Fibroblast of the conjunctiva (primary cell): ENCODE data around the gene RACGAP1.

Experiments used
- DNase-seq: peaks from one replicate; pipeline ENCODE4 v3.0.0-alpha.2; 2010; ENCODE audit warnings: low read depth

RACGAP1 gene

DNA sequence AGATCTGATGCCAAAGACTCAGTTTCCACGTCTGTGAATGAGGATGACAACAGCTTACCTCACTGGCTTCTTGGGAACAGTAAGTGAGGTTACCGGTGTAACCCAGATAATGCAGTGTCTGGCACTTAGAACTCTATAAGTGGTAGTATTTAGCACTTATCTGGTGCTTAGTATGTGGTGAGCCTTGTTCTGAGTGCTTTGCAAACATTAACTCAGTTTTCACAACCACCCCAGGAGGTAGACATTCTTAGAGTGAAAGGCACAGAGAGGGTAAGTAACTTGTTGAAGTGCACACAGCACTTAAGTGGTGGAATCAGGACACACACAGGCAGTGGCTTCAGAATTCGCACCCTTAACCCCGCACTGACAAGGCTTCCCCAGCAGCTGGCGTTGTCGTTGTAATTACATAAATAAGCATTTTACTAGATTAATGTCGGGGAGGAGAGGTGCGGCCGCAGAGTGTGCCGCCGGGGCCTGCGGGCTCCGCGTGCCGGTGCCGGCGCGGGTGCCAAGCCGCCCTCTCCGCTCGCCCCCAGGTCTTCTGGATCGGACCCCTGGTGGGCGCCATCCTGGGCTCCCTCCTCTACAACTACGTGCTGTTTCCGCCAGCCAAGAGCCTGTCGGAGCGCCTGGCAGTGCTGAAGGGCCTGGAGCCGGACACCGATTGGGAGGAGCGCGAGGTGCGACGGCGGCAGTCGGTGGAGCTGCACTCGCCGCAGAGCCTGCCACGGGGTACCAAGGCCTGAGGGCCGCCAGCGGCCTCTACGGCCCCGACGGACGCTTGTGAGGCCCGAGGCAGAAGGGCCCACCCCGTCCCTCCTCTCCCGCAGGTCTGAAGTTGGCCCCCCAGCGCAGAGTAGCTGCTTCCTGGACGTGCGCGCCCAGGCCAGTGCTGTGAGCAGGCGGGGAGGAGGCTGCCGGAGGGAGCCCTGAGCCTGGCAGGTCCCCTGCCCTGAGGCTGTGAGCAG lies 70.1 kb downstream of the RACGAP1 start:
- no peak for DNase-seq

DNA sequence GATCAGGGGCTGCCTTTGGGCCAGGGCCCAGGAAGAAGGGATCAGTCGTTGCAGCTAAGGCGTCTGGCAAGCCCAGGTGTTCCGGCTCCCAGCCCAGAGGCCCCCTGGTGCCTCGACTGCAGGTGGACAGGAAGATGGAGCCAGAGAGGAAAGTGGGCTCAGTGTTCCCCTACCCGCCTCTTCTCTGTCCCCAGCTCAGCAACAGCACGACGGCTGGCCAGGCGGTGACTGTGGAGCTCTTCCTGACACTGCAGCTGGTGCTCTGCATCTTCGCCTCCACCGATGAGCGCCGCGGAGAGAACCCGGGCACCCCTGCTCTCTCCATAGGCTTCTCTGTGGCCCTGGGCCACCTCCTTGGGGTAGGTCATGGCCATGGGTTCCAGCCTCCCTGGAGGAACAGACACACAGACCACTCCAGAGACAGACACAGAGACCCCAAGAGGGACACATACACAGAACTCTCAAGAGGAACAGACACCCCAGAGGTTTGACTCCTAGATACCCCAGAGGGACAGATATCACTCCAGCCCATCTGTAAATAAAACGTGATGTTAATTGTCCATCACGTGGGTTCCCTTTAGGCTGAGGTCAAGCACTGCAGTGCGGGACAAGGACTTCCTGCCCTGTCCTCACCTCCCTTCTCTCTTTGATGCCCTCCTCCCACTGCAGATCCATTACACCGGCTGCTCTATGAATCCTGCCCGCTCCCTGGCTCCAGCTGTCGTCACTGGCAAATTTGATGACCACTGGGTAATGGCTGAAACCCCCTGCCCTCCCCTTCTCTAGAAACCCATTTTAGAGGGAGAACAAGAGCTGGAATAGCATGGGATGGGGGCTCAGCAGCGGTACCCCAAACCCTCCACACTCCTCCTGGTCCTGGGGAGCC lies 71.1 kb downstream of the RACGAP1 start:
- DNase-seq, result no peak

DNA sequence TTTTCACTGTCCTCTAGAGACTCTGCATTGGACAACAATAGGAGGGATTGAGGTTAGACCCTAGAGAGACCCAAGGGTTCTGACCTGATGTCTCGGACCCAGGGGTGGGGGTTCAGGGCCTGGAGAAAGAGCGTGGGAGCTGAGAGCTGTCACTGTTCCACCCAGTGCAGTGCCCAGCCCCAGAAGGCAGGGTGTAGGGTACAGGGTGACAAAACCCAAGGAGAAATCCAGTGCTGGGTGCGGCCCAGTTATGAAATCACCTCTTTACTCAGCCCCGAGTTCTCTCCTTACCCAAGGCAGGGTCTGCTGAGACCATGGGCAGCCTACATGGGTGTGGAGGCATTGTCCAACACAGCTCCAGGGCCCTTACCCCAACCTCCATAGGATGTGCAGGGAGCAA lies 72.1 kb downstream of the RACGAP1 start:
- DNase-seq, result no peak

DNA sequence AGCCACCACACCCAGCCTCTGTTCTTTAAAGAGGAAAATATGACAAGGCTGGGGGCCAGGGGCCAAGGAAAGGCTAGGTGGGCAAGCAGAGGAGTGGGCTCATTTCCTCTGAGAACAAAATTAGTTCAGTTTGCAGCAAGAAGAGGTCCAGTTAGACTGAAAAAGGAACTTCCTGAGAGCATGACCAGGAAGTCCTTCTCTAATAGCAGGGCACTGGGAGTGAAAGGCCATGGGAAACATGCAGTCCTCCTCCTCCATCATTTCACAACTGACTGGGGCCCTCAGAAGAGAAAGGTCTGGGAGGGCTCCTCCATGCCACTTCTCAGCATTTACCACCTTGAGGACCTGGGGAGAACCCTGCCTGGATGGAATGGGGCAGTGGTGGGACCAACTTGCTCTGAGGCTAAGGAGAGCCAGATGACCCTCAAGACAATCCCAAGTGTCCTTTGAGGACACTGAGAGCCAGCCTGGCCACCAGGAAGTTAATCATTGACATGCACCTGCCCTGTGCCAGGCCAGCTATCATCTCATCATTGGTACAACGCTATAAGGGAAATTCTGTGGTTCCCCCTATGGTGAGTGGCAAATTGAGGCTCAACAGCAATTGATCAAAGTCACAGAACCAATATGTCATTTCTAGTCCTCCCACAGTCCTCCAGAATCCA lies 72.8 kb downstream of the RACGAP1 start:
- DNase-seq, result no peak

DNA sequence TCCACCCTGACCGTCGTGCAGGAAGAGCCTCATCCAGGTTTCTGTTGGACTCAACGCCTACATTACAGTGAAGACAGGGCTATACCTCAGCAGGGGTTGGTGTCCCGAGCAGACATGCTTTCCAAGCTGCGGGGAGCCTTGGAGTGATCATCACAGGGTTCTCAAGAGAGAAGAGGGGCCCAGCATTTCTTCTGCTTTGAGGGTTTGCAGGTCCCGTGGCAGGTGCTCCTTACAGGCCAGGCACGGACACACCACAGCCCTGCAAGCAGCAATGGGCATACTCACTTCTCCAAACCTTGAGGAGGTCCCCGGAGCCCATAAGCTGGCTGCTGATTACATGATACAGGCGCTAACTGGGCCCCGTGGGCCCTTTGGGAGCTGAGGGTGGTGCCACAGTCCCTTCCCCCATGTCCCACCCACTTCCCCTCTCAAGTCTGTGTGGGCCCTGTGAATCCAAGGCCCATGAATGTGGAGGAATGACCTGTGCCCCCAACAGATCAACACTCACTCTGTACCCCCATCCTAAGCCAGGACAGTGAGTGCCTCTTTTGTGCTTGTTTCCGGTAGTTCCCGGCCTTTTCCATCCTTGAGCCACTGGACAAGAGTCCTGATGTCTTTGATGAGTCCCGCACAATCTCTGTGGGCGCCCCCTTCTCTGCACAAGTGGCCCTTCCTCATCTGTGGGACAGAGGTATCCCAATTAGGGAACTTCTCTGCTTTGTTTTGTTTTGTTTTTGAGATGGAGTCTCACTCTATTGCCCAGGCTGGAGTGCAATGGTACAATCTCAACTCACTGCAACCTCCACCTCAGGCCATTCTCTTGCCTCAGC lies 73.7 kb downstream of the RACGAP1 start:
- DNase-seq, result no peak

- no peak for DNase-seq
Measured at GRCh38 chr12:49950273-49951251, 74.7 kb downstream of the RACGAP1 start, which contains the start of gene AQP2. AQP2 (plus strand) TSS chr12:49950737; CDS start chr12:49950831, 94 bp downstream.

- no peak for DNase-seq
Measured at GRCh38 chr12:49949866-49950265, 75.4 kb downstream of the RACGAP1 start.

DNA sequence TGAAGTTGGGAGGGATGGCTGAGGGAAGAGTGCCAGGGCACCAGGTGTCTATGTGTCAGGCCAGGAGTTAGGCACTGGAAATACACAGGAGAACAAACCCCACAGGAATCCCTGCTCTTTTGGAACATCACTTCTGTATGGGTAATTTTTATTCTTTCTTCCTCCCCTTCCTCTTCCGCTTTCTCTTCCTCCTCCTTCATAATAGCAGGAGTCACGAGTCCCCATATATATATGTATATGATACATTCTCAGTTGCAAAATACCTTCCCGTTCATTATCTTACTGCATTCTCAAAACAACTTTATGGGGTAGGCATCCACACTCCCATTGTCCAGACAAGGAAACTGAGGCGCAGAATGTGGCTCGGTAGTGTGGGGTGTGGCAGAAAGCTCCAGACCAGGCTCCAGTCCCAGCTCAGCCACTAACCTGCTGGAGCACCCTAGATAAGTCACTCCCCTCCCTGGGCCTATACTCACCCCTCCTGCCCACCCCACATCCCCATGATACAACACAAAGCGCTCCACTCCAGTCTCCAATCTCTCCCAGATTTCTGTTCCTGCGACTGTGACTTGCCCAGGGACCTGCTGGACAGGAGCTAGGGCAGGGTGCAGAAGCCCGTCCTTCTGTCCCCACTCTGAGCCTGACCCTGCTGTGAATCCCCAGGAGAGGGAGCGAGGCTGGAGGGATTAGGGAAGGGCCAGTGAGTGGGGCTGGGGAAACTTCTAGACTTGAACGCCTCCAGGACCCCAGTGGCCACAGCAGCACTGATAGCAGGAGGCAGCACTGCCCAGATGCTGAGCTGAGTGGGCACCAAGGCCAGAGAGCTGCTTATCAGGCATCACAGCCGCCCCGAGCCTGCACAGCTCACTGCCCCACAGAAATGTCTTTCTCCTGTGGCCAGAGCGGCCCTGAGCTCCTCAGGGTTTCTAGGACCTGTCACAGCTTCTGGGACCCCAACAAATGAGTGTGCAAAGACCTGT lies 76.1 kb downstream of the RACGAP1 start:
- no peak for DNase-seq

GRCh38 chr12:49947593-49948226 lies 77.6 kb downstream of the RACGAP1 start:
- DNase-seq, result no peak

DNA sequence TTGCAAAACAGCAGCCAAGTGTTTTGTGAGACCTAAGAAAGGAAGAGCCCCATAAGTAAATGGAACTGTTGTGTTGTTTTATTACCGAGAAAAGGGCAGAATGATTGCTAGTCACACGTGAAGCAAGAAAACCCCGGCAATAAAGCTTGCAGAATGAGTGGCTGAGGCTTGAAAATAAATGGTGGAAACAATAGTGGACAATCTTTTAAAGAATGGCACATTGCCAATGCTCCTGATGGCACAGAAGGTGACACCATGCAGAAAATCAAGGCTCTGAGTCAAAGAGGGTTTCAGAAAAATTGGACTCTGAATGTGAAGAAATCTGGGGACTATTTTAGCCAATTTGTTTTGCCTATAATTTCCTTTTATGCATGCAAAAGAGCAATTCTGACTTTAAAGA lies 78.8 kb downstream of the RACGAP1 start:
- DNase-seq, result no peak

GRCh38 chr12:49946086-49946485 lies 79.2 kb downstream of the RACGAP1 start:
- no peak for DNase-seq

- DNase-seq, result peak; percentile 51
Measured at GRCh38 chr12:49945394-49946080, 79.8 kb downstream of the RACGAP1 start.

DNA sequence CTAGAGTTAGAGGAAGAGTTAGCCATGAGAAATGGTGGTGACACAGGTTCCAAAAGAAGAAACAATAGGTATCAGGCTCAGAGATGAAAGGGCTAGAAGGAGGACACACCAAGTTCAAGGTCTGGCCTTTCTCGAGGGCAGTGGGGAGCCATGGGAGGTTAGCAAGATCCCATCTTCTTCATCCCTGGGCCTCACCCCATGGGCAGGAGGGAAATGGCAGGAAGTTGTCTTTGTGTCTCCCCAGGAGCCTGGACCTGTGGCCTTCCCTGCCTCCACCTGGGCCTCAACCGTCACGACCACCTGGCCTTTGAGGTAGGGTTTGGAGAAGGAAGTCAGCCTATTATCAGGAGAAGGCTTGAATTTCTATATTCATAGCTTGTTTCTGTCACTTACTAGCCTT lies 80.6 kb downstream of the RACGAP1 start:
- no peak for DNase-seq

- no peak for DNase-seq
Measured at GRCh38 chr12:49944046-49944445, 81.2 kb downstream of the RACGAP1 start.

DNA sequence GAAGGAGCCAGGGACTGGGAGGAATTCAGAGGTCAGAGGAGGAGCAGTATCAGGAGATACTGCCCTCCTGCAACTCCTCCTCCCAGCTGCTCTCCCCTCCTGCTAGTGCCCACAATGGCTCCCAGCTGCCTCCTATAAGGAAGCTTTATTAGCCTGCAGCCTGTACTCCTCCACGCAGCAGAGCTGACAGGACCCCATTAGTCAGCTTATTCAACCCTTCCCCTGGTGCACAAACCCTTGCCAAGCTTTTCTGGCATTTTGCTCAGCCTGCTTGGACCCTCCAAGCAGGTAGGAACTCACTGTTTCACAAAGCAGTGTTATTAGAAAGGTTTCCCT lies 81.7 kb downstream of the RACGAP1 start:
- no peak for DNase-seq

GRCh38 chr12:49942921-49943624 lies 82.2 kb downstream of the RACGAP1 start:
- no peak for DNase-seq

DNA sequence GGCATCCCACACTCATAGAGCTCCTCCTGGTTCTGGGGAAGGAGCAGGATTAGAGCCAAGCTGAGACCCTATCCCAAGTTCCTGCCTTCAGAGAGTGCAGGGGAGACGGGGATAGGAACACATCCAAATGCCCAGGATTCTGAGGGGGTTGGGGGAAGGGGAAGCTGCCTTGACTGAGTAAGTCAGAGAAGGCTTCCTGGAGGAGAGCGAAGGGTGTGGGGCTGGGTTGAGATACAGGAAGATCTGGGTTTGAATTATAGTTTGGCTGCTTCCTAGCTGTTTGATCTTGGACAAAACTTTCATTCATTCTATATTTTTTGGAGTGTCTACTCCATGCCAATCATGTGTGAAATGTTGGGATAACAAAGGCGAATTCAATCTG lies 82.8 kb downstream of the RACGAP1 start:
- DNase-seq, result no peak
